ENCODE data around the gene TFAM. TPM values are rescaled to one million over a fixed set of nuclear protein-coding genes. Genes with fewer than 3 reads are reported as not detected.

TFAM gene
- 30.8 TPM for total RNA-seq
- polyA plus RNA-seq = 15.8 TPM

DNA sequence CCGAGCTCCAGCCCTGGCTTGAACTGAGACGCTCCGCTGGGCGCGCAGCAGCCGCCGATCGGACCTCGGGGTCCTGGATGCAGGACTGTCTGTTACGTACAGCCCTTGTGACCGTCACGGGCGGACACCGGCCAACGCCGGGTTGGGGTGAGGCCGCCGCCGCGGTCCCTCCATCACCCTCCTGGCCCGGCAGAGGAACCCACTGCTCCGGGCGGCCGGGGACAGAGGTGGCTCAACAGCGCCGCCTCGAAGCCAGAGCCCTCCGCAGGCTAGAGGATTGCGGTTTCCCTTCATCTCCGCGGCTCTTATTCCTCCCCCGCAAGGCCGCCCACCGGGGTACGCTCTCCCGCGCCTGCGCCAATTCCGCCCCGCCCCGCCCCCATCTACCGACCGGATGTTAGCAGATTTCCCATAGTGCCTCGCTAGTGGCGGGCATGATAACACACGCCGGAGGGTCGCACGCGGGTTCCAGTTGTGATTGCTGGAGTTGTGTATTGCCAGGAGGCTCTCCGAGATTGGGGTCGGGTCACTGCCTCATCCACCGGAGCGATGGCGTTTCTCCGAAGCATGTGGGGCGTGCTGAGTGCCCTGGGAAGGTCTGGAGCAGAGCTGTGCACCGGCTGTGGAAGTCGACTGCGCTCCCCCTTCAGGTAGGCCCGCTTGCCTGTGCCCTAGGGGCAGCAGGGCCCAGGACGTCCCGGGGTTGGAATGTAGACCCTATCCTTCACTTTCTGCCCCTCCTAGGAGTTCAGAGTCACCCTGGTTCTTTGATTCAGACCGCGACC lies at the start of gene TFAM:
TSS of gene TFAM (plus strand) at position 412 of the 785 bp plus-strand sequence. CDS start at position 550, 138 bp downstream.
- under 1% methylated on average over 65 of the region's 65 CpGs for whole genome bisulfite sequencing
- no peaks in the 10 kb centered on the region for H3K36me3 ChIP-seq (ENCODE audit: insufficient read depth)
- H3K4me1 ChIP-seq (ENCODE audit: insufficient read depth) = no peaks in the 10 kb centered on the region
- peak within 1 kb of the TSS; percentile 75 for H3K4me3 ChIP-seq (ENCODE audit: low read depth, low read length)
- peak within 1 kb of the TSS; percentile 82 for H3K27ac ChIP-seq (ENCODE audit: low read depth)
- peak; percentile 90 for DNase-seq (ENCODE audit: extremely low spot score)

DNA sequence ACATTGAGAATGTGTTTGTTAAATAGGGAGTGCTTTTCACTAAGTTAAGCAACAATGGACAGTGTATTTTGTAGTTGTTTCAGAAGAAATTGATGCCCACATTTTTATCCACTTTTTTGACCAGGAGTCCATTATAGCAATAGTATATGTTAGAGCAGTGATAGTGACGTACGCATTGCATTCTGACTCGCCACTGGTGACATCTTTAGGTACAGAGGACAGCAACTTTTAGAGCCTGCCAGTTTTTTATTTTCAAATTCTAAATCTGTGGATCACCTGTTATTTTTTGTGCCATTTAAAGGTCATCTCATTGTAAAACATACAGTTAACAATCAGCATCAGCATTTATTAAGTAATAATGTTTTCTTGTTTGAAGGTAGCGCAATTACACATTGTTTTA lies 49.0 kb upstream of the TFAM start:
- 93% methylated on average over 4 of the region's 4 CpGs for WGBS
- Histone ChIP-seq H3K27ac (ENCODE audit: low read depth) (no peak overlapping the region), H3K4me3 (ENCODE audit: low read depth, low read length) (peak overlapping the region; percentile 97), H3K36me3 (ENCODE audit: insufficient read depth) (no peaks in the 10 kb centered on the region), H3K4me1 (ENCODE audit: insufficient read depth) (no peaks in the 10 kb centered on the region)
- DNase-seq (ENCODE audit: extremely low spot score) = no peak

DNA sequence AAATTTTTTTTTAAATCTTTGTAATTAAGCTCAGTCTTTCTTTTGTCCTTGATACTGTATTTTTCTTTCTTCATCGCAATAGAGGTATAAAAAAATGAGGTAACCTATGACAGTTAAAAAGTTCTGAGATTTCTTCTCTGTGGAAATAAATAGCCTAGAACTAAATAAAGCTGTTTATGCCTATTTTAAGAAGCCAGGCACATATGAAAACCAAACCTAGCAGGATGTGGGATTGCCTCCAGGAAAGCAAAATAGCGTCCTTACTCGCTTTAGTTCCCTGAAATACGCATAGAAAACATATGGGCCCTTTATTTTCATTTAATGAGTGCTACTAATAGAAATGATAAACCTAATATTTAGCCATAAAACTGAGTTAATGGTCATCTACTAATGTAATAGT lies 43.8 kb upstream of the TFAM start:
- no peak overlapping the region for H3K4me3 ChIP-seq (ENCODE audit: low read depth, low read length)
- 87% methylated on average over 4 of the region's 4 CpGs for WGBS
- no peak overlapping the region for H3K27ac ChIP-seq (ENCODE audit: low read depth)
- H3K4me1 ChIP-seq (ENCODE audit: insufficient read depth) = no peaks in the 10 kb centered on the region
- H3K36me3 ChIP-seq (ENCODE audit: insufficient read depth) = no peaks in the 10 kb centered on the region
- DNase-seq (ENCODE audit: extremely low spot score) = no peak

- no peak overlapping the region for H3K4me3 ChIP-seq (ENCODE audit: low read depth, low read length)
- H3K27ac ChIP-seq (ENCODE audit: low read depth) = no peak overlapping the region
- no peaks in the 10 kb centered on the region for H3K4me1 ChIP-seq (ENCODE audit: insufficient read depth)
- DNase-seq (ENCODE audit: extremely low spot score) = no peak
- 85% methylated on average over 1 of the region's 1 CpG for WGBS
- no peaks in the 10 kb centered on the region for H3K36me3 ChIP-seq (ENCODE audit: insufficient read depth)
Observed at GRCh38 chr10:58341947-58342346, 43.3 kb upstream of the TFAM start.

DNA sequence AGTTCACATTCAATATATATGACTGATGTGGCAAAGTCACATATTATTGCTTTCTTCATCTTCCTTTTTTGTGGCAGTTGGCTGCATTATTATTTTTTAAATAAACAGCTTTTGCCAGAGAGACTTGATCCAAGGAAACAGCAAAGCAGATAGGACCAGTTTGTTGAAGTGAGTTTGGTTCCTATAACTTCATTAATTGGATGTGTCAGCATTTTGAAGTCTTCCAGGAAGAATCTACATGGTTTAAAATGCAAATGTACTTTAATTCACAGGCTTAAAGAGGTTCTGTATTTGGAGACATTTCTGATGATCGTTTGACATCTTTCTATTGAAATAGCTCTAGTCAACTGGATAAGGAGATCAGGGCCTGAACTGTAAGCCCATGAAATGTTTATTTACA lies 37.2 kb upstream of the TFAM start:
- Histone ChIP-seq H3K27ac (ENCODE audit: low read depth) (no peak overlapping the region), H3K4me1 (ENCODE audit: insufficient read depth) (no peaks in the 10 kb centered on the region), H3K4me3 (ENCODE audit: low read depth, low read length) (no peak overlapping the region), H3K36me3 (ENCODE audit: insufficient read depth) (no peaks in the 10 kb centered on the region)
- 38% methylated on average over 1 of the region's 1 CpG for WGBS
- DNase-seq (ENCODE audit: extremely low spot score) = no peak

GRCh38 chr10:58348571-58349033 lies 36.6 kb upstream of the TFAM start:
- no peak for DNase-seq (ENCODE audit: extremely low spot score)
- no peak overlapping the region for H3K4me3 ChIP-seq (ENCODE audit: low read depth, low read length)
- H3K27ac ChIP-seq (ENCODE audit: low read depth) = no peak overlapping the region
- WGBS = 66% methylated on average over 2 of the region's 2 CpGs
- no peaks in the 10 kb centered on the region for H3K36me3 ChIP-seq (ENCODE audit: insufficient read depth)
- H3K4me1 ChIP-seq (ENCODE audit: insufficient read depth) = no peaks in the 10 kb centered on the region

- Histone ChIP-seq H3K4me1 (ENCODE audit: insufficient read depth) (no peaks in the 10 kb centered on the region), H3K27ac (ENCODE audit: low read depth) (no peak overlapping the region), H3K4me3 (ENCODE audit: low read depth, low read length) (no peak overlapping the region), H3K36me3 (ENCODE audit: insufficient read depth) (no peaks in the 10 kb centered on the region)
- DNase-seq (ENCODE audit: extremely low spot score) = no peak
- WGBS = 96% methylated on average over 2 of the region's 2 CpGs
Observed at GRCh38 chr10:58350023-58350422, 35.2 kb upstream of the TFAM start.

DNA sequence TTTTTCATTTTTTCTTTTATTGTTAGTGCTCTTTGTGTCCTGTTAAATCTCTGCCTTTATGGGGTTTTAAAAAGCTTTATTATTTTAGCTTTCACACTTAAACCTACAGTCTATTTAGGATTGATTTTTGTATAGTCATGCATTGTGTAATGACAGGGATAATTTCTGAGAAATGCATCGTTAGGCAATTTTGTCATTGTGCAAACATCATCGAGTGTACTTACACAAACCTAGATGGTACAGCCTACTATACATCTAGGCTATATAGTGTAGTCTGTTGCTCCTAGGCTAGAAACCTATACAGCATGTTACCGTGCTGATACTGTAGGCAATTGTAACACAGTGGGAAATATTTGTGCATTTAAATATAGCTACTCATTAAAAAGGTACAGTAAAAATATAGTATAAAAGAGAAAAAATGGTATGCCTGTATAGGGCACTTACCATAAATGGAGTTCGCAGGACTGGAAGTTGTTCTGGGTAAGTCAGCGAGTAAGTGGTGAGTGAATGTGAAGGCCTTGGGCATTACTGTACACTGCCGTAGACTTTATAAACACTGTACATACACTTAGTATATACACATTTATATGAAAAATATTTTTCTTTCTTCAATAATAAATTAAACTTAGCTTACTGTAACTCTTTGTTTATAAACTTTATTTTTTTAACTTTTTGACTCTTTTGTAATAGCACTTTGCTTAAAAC lies 34.4 kb upstream of the TFAM start:
- no peak overlapping the region for H3K27ac ChIP-seq (ENCODE audit: low read depth)
- no peak overlapping the region for H3K4me3 ChIP-seq (ENCODE audit: low read depth, low read length)
- no peaks in the 10 kb centered on the region for H3K4me1 ChIP-seq (ENCODE audit: insufficient read depth)
- 93% methylated on average over 6 of the region's 6 CpGs for WGBS
- no peak for DNase-seq (ENCODE audit: extremely low spot score)
- no peaks in the 10 kb centered on the region for H3K36me3 ChIP-seq (ENCODE audit: insufficient read depth)

DNA sequence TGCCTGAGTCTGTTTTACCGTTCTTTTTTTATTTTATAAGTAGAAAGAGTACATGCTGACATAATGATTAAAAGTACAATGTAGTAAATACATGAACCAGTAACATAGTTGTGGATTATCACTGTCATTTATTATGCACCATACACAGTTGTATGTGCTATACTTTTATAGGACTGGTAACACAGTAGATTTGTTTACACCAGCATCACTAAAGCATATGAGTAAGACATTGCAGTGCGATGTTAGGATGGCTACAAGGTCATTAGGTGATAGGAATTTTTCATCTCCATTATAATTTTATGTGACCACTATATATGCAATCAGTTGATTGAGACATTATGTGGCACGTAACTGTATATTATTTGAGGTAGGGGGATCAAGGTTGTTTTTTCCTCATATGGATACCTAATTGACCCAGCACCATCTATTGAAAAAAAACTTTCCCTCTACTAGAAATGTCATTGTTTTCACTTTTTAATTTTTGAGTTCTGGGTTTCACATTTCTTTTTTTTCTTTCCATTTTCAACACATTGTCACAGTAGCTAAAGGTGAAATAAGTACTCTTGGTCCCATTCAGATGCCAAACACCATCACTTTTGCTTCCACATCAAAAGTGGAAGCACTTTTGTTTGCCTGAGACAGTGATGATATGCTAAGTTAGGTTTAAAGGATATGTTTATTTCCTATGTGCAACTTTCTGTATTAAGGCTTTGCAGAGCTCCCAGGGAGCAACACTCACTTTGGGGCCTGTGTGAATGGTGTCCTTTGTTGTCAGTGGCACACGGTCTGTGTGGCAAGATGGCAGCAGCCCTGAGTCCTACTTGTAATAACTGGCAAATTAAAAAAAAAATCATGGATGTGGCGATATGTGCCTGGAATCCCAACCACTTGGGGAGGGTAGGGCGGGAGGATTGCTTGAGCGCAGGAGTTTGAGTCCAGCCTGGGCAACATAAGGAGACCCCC lies 33.3 kb upstream of the TFAM start:
- Histone ChIP-seq H3K36me3 (ENCODE audit: insufficient read depth) (no peaks in the 10 kb centered on the region), H3K4me1 (ENCODE audit: insufficient read depth) (no peaks in the 10 kb centered on the region), H3K27ac (ENCODE audit: low read depth) (no peak overlapping the region), H3K4me3 (ENCODE audit: low read depth, low read length) (no peak overlapping the region)
- WGBS = 91% methylated on average over 7 of the region's 7 CpGs
- DNase-seq (ENCODE audit: extremely low spot score) = no peak

DNA sequence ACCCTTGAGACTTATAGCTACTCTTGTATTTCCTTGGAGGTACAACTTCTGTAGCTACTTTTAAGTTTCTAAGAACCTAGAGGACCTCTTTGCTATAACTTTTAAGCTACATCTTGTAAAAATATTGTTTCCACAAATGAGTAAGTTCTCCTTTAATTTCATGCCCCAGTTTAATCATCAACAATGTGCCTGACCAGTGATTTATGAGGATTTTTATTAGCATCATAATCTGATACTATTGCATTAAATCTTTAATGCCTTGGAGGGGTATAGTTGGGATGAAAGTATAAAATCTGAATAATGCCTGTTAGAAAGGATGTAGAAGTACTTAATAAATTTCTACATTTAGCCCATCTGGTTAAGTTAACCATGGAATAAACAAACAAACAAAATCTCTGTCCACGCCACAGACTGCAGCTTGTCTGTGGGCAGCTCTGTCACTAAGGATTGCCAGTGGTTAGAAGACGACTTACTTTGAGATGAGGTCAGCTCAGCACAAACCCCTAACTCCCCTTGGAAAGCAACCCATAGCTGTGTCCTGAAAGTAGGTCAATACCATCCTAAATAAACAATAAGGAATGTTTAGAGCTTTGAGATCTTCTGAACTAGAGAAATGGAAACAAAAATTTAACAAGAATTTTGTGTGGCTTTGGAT lies 32.1 kb upstream of the TFAM start:
- 42% methylated on average over 2 of the region's 2 CpGs for WGBS
- Histone ChIP-seq H3K4me3 (ENCODE audit: low read depth, low read length) (no peak overlapping the region), H3K27ac (ENCODE audit: low read depth) (no peak overlapping the region), H3K4me1 (ENCODE audit: insufficient read depth) (no peaks in the 10 kb centered on the region), H3K36me3 (ENCODE audit: insufficient read depth) (no peaks in the 10 kb centered on the region)
- DNase-seq (ENCODE audit: extremely low spot score) = no peak

DNA sequence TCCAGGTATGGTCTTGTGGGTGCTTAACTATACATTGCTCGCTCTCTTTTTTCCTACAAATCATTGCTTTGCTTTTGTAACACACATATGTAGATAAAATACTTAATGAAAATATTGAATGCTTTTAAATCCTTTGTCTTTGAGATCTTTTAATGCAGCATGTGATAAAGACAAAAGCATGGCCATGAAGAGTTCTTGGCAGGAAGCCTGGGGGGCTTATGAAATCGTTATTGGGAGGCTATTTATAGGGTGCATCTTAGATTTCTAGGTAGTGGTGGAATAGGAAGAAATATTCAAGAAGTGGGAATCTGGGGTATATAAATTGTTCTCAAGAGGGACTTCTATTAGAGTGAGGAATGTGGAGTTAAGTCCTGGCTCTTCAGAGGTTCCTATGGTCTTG lies 28.5 kb upstream of the TFAM start:
- DNase-seq (ENCODE audit: extremely low spot score) = no peak
- Histone ChIP-seq H3K4me1 (ENCODE audit: insufficient read depth) (no peaks in the 10 kb centered on the region), H3K27ac (ENCODE audit: low read depth) (no peak overlapping the region), H3K4me3 (ENCODE audit: low read depth, low read length) (no peak overlapping the region), H3K36me3 (ENCODE audit: insufficient read depth) (no peaks in the 10 kb centered on the region)
- 51% methylated on average over 2 of the region's 2 CpGs for WGBS

GRCh38 chr10:58358314-58358933 lies 26.8 kb upstream of the TFAM start:
- no peaks in the 10 kb centered on the region for H3K36me3 ChIP-seq (ENCODE audit: insufficient read depth)

DNA sequence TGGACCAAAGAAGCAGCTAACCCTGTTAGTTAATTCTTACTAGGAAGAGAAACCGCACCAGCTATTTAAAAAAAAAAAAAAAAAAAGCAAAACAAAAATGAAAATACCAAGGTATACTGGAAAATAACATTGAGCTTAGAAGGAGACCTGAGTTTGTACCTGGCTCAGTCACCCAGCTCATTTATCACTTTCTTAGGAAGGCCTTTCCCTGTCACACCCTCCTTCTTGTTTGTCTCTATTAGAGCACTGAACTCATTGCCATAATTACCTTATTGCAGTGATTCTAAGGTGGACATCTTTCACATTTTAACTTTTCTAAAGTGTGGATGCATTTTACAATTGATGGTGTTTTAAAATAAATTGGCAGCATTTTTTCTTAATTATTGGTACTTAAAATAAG lies 26.3 kb upstream of the TFAM start:
- WGBS = 97% methylated on average over 1 of the region's 1 CpG
- Histone ChIP-seq H3K4me3 (ENCODE audit: low read depth, low read length) (no peak overlapping the region), H3K27ac (ENCODE audit: low read depth) (no peak overlapping the region), H3K4me1 (ENCODE audit: insufficient read depth) (no peaks in the 10 kb centered on the region), H3K36me3 (ENCODE audit: insufficient read depth) (no peaks in the 10 kb centered on the region)
- DNase-seq (ENCODE audit: extremely low spot score) = no peak

More at GRCh38 chr10:58358314-58358933, 26.8 kb upstream of the TFAM start:
- WGBS = 93% methylated on average over 4 of the region's 4 CpGs
- no peak overlapping the region for H3K4me3 ChIP-seq (ENCODE audit: low read depth, low read length)
- H3K4me1 ChIP-seq (ENCODE audit: insufficient read depth) = no peaks in the 10 kb centered on the region
- no peak overlapping the region for H3K27ac ChIP-seq (ENCODE audit: low read depth)
- DNase-seq (ENCODE audit: extremely low spot score) = no peak

All from urinary bladder (tissue), 4 donors.